Amygdala (tissue), 56 donors: ENCODE data around the gene R3HDM1.
"Not testable (repeated sequence)": the region's sequence is repeated elsewhere in the genome, so short reads cannot be mapped to it uniquely, and the experiment has no call there.

ENCODE experiments used
- DNase-seq, 56 donors: peaks; one replicate each; lab custom pipeline; 2025; lab: John Stamatoyannopoulos, UW

R3HDM1 gene

DNA sequence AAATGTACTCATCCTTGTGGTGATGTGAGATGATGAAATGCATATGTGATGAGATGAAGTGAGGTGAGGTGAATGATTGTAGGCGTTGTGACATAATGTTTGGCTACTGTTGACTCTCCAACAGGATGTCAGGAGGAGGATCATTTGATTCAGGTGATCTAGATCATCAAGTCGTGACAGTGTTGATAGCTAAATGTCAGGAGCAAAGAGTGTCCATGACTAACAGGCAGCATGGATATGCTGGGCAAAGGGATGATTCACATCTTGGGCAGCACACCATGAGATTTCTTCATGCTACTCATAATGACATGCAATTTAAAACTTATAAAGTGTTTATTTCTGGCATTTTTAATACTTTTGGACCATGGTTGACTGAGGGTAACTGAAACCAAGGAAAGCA, 170.2 kb downstream of the R3HDM1 start:
- no peak for DNase-seq

DNA sequence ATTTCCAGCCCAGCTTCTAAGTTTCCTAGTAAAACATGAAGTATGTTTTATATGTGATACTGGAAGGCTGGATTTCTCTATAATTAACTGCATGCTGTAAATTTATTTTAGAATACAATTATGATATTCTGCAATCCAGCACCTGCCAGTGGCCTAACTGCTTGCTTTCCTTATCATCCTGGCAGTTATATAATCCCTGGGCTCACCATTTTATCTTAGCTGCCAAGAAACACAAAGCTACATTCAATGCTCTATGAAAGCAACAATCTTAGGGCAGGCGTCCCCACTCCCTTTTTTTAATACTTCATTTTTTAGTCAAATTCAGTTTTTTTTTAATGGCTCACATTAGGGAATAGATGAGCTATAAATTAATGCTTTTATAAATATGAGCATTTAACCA, 172.0 kb downstream of the R3HDM1 start:
- no peak for DNase-seq

DNA sequence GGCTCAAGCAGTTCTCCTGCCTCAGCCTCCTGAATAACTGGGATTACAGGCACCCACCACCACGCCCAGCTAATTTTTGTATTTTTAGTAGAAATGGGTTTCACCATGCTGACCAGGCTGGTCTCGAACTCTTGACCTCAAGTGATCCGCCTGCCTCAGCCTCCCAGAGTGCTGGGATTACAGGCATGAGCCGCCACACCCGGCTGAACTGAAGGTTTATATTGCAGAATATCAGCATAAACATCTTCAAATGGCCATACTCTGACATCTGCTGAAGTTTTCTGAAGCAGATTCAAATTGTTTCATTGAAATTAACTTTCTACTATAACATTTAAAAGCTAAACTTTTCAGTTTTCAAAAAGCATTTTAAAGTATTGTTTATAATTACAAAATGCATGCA, 172.8 kb downstream of the R3HDM1 start:
- DNase-seq = not testable (repeated sequence)

DNA sequence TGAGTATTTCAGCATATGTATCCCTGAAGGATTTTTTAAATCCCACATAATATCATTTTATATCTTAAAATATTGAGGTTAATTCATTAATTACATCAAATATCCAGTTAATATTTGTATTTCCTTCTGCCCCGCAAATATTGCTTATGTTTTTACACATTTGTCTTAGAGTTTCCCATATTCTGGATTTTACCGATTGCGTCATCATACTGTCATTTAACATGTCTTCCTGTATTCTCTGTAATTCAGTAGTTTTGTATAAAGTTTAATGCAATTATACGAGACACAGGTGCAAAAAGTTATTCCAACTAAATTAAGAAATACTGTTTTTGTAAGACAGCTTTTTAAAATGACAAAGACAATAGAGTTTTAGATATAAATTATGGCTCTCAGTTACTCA, 176.9 kb downstream of the R3HDM1 start:
- DNase-seq = no peak

DNA sequence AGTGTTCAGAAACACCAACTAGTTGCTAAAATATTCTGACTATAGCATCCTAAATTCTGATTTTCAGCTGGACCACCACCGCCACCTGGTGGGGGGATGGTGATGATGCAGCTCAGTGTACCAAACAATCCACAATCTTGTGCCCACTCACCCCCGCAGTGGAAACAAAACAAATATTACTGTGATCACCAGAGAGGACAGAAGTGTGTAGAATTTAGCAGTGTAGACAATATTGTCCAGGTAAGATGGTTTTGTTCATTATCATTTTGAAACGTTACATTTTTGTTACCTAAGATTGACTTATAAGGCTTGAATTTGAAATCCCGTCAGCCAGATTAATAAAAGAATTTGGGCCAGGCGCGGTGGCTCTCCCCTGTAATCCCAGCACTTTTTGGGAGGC, 178.7 kb downstream of the R3HDM1 start:
- DNase-seq = peak in 45 of 56 donors; percentile 1 to 82 (median 19)

DNA sequence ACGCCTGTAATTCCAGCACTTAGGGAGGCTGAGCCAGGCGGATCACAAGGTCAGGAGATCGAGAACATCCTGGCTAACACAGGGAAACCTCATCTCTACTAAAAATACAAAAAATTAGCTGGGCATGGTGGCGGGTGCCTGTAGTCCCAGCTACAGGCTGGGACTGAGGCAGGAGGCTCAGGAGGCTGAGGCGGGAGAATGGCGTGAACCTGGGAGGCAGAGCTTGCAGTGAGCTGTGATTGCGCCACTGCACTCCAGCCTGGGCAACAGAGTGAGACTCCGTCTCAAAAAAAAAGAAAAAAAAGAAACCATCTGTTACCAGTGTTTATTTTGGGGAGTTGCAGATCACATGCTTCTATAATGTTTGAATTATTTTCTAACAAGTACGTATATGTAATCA, 183.8 kb downstream of the R3HDM1 start:
- DNase-seq = not testable (repeated sequence)

DNA sequence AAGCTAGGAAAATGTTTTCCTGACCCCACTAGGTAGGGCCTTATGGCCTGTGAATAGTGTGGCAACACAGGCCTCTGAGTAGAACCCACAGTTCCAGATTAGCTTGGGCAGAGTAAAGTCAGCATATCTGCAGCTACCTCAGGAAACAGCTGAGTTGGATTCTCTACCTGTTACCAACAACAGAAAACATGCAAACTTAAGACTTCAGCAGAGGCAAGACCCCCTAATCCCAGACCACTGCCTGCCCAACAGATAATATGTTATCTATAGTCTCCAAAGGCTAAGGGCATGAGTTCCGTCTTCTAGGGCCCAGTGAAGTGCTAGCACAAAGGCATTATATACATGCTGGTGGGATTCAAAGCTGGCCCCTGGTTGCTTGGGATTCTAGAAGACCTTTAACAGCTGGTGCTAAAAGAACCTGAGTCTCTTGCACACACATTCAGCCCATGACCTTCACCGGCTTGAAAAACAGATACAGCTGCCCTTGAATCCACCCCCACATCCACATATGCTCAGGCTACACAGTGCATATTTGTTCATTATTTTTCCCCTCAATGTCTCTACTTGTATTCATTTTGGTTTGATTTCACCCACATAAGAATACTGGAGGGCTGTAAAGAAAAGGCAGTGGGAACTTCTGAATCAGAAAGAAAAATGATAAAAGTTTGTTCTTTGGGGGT, 196.9 kb downstream of the R3HDM1 start:
- no peak for DNase-seq

DNA sequence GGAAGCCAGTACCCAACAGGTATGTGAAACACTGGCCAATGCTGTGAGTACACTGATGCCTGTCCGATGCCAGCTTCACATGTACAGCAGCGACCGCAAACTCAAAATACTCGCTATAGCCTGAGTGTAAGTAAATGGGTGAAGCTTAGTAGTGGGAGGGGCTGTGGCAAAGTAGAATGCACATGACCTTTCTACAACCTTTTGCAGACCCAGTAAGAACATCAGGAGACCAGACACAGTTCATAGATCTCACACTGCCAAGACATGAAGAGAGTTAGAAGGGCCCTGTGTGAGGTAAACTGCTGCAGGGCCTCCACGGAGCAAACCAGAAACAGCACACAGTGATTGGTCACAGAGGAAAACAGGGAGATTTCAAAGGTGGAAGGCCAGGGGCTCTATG, 201.3 kb downstream of the R3HDM1 start:
- DNase-seq = no peak

DNA sequence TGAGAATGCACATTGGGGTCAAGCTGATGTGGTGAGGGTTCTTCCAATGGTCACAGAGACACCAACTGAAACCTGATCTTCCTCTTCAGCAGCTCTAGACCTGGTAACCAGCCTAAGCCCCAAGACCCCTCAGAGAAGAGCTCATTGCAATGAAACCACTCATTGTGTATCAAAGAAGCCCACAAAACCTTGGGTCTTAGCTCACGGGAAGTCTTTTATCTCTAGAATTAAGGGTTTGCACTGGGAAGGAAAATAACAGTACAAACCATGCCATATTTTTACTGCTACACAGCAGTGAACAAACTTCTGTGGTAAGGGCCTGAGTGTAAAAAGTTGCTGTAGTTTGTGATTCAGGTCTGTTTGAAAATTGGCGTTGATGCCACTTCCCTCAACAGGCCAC, 201.8 kb downstream of the R3HDM1 start:
- DNase-seq = no peak

DNA sequence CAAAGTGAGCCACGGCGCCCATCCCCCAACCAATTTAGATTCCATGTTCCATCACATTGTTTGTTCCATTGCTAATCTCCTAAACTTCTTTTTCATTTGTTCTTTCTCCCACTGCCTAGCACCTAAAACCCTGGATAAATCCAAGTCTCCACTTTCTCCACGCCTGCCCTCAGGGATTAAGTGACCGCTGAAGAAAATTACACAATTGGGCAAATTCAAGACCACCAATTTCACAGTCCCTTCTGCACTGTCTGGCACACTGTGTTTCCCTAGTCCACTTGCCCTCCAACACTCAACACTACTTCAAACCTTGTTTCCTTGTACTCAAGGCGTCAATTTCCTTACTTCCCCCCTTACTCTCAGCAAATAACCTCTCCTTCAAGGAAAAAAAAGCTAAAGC, 205.3 kb downstream of the R3HDM1 start:
- DNase-seq = no peak

DNA sequence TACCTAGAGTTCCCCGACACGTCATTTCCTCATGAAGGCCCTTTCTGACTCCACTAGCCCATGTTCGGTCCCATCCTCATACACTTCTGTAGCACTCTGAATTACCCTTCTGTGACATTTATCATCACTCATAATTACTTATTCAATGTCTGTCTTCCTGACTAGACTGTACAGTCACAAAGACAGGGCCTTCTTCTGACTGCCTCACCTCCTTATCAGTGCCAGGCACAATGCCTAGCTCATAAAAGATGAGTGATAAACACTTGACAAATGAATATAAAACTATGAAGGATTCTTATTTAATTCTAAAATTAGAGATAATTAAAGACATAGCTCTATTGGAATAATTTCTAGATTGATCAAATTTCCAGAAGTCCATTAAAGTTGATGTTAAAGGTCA, 208.9 kb downstream of the R3HDM1 start:
- DNase-seq = no peak

DNA sequence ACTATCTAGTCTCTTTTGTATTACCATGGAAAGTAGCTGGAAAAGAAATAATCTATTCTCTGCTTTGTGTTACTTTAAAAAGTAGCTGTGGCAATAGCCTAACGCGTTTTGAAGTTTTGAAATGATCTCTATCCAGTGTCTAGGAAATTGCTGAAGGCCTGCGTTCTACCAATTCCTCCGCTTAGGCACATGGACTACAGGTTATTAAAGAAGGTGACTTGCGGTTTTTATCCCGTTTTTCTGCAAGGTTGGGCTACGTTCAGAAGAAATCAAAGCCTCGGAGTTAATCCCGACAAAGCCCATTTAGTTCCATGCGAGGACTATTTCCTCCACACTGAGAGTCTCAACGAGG, 209.7 kb downstream of the R3HDM1 start:
- DNase-seq = no peak

DNA sequence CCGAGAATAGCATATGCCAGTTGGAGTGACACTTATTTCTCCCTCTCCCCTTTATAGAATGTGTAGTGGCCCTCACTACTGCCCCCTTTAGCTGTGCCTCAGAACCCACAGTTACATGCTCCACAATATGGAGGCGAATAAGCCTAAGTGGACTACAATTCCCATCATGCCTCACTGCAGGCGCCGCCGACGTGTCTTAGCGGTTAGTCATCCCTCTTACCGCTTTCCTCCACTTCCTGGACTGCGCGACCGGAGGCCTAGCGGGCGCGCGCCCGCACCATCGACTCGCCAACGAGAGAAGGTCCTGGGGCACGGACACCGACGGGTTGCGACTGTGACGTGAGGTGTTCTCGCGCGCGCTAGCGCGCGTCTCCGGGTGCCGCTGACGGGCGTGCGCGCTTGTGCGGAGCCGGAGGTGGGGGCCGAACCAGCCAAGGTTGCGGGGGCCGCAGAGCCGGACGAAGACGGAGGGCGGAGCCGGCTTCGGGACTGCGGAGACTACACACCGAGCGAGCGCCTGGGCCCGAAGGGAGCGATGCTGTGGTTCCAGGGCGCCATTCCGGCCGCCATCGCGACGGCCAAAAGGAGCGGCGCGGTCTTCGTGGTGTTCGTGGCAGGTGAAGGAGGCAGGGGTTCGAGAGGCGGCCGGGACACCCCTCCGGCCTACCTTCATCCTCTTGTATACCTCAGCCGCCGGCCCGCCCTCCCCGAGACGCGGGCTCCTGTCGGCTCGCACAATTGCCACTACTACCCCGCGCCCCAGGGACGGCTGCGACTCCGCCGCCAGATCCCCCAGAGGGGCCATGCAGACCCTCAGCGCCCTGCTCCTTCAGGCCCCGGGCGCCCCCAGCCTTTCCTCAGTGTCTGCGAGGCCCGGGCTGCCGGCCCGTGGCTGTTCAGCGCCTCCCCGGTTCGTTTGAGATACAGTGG, 210.4 kb downstream of the R3HDM1 start, which contains the start of gene UBXN4:
TSS of gene UBXN4 (plus strand) at position 461 of the 930 bp plus-strand sequence. CDS start at position 536, 75 bp downstream.
- DNase-seq = peak; percentile 45 to 98 (median 96)

DNA sequence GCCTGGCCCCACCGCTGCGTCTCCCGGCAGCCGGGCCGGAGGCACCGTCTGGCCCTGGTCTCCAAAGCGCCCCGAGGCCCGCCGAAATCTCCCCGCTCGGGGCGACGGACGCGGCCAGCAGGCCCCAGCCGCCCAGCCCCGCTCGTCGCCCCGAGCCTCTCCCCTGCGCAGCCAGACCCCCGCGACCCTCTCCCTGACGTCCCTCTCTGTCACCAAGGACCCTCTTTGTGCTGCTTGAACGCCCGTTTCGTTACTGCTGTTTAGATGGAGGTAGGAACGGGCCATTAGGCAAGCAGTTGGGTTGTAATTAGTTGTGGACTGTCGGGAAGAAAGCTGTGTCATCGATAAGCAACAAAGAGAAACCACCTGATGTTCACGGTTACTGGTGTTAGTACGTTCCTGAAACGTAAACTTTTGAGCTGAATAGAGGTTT, 211.1 kb downstream of the R3HDM1 start:
- DNase-seq = peak in 24 of 56 donors; percentile 6 to 68 (median 46)

DNA sequence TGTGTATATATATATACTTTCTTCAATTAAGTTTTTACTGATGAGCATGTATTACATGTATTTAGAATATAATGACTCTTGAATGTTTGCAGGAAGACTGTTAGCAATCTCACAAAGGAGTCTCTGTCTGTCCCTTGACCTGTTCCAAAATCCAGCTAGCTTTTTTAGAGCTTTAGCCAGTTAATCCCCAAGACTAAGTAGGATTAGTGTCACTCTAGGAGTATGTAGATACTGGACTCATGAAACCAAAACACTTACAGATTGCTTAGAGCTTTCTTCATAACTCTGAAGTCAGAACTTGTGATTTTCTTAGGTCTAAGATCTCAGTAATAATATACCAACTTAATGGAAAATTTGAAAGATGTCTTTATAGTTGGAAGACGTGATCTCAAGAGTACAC, 212.6 kb downstream of the R3HDM1 start:
- no peak for DNase-seq

DNA sequence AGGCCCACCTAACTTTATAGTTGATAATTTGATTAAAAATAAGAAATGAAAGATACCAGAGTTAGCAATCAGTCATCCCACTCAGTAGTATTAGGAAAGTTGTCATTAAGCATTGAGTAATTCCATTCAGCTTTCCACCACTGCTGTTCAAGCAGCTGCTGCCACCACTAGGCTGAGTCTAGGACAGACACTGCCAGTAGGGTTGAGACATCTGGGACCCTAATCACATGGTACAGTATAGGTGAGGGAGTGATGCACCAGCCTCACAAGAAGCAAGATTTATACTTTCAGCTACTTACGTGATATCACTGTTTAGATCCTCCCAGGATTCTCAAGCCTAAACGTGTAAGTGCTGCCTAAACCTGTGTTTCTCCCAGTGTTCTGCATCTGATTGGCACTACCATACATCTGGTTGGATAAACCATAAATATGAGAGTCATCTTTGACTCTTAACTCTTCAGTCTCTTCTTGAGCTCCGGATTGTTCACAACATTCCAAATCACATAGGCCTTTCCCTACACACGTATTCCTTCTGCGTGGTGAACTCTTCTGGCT, 213.6 kb downstream of the R3HDM1 start:
- DNase-seq = no peak

DNA sequence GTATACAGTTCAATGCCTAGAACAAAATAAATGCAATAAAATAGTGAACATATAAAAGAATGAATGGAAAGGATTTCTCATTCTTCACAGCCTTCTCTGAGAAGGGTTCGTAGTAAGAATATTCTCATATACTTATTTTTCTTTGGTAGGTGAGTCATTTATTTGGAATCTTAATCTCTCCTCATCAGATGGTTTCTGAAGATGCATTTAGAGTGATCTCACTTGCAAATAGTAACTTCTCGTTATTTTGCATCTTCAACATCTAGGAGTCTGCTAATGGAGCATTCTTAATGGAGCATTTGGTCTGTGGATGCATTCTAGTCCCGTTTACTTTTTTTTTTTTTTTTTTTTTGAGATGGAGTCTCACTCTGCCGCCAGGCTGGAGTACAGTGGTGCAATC, 214.3 kb downstream of the R3HDM1 start:
- no peak for DNase-seq

DNA sequence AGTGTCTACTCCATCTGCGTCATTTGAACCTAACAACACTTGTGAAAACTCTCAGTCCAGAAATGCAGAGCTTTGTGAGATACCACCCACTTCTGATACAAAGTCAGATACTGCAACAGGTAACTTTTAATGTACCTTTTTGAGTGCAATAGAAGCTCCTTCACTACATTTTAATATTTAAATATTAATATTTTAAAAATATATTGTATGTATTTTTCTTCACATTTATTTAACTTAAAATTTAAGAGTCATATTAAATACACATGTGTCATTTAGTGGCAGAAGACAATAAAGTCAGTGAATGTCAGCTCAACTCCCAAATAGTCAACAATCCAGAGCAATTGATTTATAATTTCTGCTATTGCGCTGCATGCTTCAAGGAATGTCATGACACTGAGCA, 224.3 kb downstream of the R3HDM1 start:
- no peak for DNase-seq

DNA sequence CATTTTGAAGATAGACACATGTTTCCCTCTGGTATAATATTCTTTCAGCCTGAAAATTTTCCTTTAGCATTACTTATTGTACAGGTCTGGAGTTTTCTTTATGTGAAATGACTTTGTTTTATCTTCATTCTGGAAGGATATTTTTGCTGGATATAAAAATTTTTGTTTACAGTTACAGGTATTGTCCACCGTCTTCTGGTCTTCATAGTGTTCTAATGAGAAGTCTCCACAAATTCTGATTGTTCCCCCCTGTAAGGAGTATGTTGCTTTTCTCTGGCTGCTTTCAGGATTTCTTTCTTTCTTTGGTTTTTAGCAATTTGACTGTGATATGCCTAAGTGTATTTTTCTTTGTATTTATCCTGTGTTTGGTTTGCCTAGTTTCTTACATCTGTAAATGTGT, 225.4 kb downstream of the R3HDM1 start:
- DNase-seq = no peak

DNA sequence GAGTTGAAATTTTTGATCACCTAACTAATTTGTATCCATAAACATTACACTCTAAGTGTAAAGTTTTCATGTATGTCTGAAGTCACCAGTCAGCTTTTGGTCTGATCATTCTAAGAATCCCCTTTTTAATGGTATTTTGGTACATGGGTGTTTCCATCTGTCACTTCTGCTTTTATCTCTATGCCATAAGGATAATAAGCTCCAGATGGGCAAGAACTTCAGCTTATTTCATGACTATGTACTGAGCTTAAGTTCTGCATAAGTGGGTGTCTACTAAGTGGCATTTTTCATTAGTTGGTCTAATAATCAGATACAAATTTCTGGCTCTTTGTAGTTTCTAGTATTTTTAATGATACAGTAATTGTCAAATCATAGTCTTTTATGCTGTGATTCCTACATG, 230.7 kb downstream of the R3HDM1 start:
- no peak for DNase-seq

DNA sequence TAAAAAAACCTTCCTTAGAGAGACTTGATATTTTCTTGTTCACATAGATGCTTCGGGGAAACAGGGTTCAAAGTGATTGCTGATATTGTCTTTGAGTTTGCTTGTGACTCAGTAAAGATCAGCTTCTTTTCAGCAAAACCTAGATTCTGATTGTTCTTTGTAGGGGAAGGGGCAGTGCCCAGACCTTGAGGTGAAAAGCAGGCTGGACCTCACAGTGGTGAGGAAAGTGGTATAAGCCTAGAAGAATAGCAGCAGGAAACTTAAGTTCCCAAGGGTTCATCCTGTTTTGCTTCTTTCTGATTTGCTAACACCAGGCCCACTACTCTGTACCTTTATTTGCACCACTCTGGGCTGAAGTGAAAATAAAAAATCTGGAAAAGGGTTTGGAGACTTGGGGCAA, 231.2 kb downstream of the R3HDM1 start:
- no peak for DNase-seq

DNA sequence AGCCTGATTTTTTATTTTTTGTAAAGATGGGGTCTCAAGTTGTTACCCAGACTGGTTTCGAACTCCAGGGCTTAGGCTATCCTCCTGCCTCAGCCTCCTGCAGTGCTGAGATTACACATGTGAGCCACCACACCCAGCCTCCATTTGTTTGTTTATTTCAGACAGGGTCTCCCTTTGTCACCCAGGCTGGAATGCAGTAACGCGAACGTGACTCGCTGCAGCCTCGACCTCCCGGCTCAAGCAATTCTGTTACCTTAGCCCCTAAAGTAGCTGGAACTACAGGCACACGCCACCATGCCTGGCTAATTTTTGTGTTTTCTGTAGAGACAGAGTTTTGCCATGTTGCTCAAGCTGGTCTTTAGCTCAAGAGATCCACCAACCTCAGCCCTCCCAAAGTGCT, 237.6 kb downstream of the R3HDM1 start:
- no peak for DNase-seq
